ENCODE measurements around the gene AGFG1.
"Not testable (repeated sequence)": the region's sequence is repeated elsewhere in the genome, so short reads cannot be mapped to it uniquely, and the experiment has no call there.

The AGFG1 gene

GRCh38 chr2:227551836-227552235 is 79.9 kb downstream of the AGFG1 start:
- DNase-seq: no peak

- DNase-seq: no peak
Observed at GRCh38 chr2:227562581-227562980, 90.6 kb downstream of the AGFG1 start.

DNA sequence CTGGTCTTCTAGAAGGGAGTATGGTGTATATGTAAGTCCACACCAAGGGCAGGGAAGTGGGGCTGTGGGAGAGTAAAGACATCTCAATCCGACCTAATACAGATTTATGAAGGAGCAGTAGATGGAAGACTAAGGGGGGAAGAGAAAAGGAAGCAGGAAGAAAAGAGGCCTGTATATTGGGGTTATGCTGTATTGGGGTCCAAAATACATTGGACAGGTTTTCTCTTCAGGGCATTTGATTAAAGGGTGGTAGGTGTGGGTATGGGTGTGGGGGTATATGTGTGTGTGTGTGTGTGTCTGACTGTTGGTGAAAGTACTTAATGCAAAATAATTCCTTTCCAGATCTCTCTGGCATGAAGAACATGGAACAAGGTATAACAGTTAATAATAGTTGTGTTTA is 93.1 kb downstream of the AGFG1 start:
- DNase-seq: no peak

DNA sequence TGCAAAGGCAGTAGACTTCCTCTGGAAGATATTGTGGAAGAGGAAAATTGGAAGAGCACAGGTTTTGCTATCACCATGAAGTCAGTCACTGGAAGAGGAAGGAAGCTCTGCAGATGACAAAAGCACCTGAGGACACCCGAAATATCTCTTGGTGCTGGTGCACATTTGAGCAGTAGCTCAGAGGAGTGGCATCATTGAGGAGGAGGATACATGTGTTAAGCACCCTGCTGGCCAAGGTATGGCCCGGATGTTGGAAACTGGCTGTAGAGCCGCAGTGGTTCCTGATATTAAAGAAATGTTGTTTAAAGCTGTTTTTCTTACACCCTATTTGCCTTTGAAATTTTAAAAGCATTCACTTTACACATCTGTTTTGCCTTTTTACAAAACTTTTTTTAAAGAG is 94.1 kb downstream of the AGFG1 start:
- DNase-seq: no peak

DNA sequence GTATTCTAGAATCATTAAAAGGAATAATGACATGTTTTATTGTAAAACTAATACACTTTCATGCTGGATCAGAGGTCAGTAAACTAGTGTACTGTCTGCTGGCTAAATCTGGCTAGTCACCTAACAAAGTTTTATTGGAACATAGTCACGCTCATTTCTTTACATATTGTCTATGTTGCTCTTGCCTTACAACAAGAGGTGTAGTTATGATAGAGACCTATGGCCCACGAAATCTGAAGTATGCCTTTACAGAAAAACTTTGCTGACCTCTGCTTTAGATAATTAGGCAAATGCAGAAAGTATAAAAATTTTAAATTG is 96.9 kb downstream of the AGFG1 start:
- no peak for DNase-seq

- no peak for DNase-seq
Observed at GRCh38 chr2:227570615-227571014, 98.7 kb downstream of the AGFG1 start.

GRCh38 chr2:227576110-227576509 is 104.2 kb downstream of the AGFG1 start:
- DNase-seq: no peak

DNA sequence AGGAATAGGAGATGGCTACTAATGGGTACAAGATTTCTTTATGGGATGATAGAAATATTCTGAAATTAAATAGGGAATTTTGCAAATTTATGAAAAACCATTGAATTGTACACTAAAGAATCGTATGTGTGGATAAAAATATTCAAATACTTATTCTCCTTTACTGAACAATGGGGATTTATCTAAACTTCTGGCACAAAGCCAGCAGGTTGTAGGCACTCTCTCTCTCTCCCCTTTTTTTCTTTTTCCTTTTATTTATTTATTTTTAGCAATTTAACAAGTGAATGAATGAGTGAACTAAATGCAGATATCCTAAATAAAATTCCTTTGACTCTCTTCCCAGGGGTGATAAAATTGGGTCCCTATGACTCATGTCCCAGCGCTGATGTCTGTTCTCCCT is 104.9 kb downstream of the AGFG1 start:
- no peak for DNase-seq

- no peak for DNase-seq
Observed at GRCh38 chr2:227577555-227577954, 105.6 kb downstream of the AGFG1 start.

- DNase-seq: no peak
Observed at GRCh38 chr2:227578642-227579041, 106.7 kb downstream of the AGFG1 start.

- DNase-seq: no peak
Observed at GRCh38 chr2:227579791-227580190, 107.8 kb downstream of the AGFG1 start.

- no peak for DNase-seq
Observed at GRCh38 chr2:227582369-227582768, 110.4 kb downstream of the AGFG1 start.

DNA sequence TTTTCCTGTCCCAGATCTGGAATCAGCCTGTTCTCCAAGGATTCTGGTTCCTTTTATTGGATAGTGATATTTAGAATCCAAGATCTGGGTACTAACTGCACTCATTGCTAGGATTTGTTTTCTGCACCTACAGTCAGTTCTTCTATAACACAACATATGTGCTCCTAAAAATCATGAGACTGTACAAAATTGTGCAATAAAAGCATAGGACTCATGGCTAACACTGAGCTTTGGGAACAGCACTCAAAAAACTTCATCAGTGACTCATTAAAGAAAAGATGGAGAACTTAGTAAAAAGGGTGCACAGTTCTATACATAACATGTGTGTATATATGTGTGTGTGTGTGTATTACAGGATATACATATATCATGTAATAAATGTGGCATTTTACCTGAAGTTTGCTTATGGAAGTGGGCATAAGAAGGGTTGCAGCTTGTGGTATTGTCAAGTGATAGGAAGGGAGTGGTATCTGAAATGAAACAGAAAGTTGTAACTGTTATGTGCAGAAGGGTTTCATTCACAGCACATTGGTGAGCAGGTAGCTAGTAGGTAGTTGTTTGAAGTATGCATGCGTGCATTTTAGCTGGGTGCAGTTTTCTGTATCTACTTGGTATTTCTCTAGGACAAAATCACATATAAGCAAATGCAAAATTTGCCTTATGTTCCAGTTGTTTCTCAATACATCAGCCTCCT is 120.9 kb downstream of the AGFG1 start:
- no peak for DNase-seq

GRCh38 chr2:227595797-227596196 is 123.8 kb downstream of the AGFG1 start:
- no peak for DNase-seq

GRCh38 chr2:227597036-227597435 is 125.1 kb downstream of the AGFG1 start:
- no peak for DNase-seq

GRCh38 chr2:227597998-227598397 is 126.0 kb downstream of the AGFG1 start:
- no peak for DNase-seq

DNA sequence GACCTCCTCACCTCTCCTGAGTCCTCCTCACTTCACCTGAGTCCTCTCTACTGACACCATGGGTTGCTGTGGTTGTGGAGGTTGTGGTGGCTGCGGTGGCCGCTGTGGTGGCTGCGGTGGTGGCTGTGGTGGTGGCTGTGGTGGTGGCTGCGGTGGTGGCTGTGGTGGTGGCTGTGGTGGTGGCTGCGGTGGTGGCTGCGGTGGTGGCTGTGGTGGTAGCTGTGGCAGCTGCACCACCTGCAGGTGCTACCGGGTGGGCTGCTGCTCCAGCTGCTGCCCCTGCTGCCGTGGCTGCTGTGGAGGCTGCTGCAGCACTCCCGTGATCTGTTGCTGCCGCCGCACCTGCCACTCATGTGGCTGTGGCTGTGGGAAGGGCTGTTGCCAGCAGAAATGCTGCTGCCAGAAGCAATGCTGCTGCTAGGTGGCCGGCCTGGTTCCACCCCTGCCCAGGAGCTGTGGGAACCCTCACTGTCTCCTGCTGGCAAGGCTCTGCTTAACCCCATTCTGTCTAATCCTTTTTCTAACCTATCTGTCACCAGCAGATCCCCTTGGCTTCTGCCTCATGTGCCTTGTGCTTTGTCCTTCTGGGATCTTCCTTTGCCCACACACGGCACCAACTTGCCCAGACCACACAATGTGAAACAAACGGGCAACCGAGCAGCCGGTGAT is 127.0 kb downstream of the AGFG1 start, which contains the start of gene SCYGR2:
Gene SCYGR2 (plus strand): TSS at position 59 of the 669 bp plus-strand sequence. CDS start 0 bp downstream, at position 59.
- DNase-seq: not testable (repeated sequence)

GRCh38 chr2:227602358-227602757 is 130.4 kb downstream of the AGFG1 start:
- DNase-seq: no peak

GRCh38 chr2:227606476-227606875 is 134.5 kb downstream of the AGFG1 start:
- no peak for DNase-seq

DNA sequence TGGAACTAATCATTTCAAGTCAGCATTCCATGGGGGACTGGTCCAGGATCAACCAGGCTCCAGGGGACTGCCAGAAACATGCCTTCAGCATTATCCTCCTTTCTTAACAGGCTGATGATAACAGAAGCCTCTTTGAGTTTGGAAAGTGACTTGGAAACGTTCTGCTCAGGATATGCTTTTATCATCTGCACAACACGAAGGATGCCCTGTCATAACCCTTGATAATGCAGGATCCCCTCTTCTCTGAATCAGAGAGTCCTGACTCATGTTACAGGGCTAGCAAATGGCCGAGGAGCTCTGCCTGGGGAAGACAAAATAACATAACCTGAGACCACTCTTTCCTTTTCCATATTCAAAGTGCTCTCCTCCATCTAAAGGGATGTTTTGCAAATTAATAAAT is 136.0 kb downstream of the AGFG1 start:
- no peak for DNase-seq

GRCh38 chr2:227608561-227609338 is 136.8 kb downstream of the AGFG1 start:
- DNase-seq: peak; percentile 25

- DNase-seq: no peak
Observed at GRCh38 chr2:227610123-227610522, 138.2 kb downstream of the AGFG1 start.
